ENCODE results near the gene NPTX1.

GRCh38 chr17:80418589-80418988, 57.8 kb downstream of the NPTX1 start:
- TF ChIP-seq CTCF (IDR thresholded peaks at IDR 0.05) (no peak), EP300 (IDR thresholded peaks at IDR 0.05) (no peak), POLR2A (IDR thresholded peaks at IDR 0.05) (no peak)

Measured in tibial nerve (tissue), 4 donors.